ENCODE data around the gene FBXL13.
"Not testable (repeated sequence)": the region's sequence is repeated elsewhere in the genome, so short reads cannot be mapped to it uniquely, and the experiment has no call there.

The FBXL13 gene

DNA sequence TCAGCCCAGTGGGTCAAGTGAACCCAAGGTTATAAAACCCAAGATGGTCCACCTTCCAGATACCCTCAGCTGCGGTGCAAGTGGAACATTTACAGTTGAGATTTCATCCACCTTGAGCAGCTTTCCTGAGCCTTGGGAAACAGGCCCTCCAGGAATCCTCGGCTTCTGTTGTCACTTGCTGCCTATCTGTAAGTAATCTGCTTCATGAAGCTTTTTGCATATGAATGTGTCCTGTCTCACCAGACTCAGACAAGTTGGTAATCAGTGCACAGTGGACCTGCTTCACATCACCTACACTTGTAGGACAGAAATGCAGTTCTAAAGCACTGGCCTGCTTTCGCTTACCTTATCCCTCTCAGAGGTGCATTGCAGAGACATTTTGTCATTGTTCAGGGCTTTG is 245.5 kb downstream of the FBXL13 start:
- no peak for DNase-seq (ENCODE audit: low read depth in 1 of 2, low spot score in 1 of 2)

DNA sequence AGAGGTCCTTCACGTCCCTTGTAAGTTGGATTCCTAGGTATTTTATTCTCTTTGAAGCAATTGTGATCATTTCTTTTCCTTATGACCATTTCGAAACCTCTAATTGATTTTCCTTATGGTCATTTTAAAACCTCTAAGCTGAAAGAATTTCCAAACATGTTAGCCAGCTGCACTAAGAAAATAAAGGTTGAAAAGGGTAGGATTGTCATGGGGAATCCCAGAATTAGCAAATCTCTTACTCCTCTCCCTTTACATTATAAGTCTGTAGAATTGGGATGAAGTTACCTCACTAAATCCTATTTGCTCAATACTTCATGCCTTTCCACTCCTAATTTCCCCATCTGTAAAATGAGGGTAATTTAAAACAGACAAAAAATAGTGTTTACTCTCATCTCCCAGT is 246.3 kb downstream of the FBXL13 start:
- no peak for DNase-seq (ENCODE audit: low read depth in 1 of 2, low spot score in 1 of 2)

DNA sequence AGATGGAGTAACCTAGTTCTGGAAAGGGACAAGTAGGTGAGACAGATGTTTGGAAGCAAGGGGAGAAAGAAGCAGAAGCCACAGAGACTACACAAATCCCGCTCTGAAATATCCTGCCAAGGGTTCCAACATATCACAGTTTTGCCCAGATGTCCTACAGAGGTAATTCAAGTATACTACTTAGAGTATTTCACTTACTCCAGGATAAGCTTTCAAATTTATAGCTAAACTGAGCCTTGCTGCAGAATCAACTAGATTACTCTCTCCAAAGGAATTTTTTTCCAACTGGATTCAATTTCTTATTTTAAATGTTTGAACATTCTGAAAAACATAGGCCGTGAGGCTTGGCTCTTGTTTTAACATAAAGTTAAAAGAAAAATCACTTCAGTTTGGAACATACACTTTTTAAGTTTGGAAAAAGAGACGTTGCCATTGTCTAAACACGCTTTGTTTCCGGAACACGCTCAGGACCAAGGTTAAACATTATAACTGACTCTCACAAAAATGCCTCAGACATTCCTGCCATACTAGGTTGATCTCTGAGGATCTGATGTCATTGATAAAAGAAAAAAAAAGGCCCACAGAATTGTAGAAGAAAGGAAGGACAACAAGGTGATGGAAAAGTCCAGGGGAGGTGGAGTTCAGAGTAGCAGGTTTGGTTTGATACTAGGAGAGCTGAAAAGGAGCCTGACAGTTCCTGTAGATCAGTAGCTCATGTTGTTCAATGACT is 251.0 kb downstream of the FBXL13 start:
- DNase-seq (ENCODE audit: low read depth in 1 of 2, low spot score in 1 of 2): no peak

DNA sequence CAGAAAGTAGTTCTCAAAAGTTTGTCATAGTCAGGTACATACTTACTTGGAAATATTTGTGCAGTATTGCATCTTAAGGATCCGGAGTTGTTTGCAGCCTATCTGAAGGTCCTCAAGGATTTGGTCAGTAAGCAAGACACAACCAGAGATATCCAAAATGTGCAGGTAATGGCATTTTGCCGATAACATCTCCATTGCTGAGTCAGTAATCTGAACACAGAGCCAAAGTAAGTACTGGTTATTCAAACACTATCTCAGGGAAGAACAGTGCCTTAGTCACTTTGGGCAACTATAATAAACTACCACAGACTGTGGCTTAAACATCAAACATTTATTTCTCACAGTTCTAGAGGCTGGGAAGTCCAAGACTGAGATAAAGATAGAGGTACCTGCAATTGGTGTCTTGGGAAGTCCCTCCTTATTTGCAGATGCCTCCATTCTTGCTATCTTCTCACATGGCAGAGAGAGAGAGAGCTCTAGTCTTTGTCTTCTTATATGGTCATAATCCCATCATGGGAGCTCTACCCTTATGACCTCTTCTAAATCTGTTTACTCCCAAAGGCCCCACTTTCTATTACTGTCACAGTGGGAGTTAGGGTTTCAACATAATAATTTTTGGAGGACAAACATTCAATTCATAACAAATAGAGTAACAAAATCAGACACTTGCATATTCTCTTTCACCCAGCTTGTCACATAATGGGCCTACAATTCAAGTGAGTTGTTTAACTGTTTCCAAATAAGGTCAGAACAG is 252.4 kb downstream of the FBXL13 start:
- no peak for DNase-seq (ENCODE audit: low read depth in 1 of 2, low spot score in 1 of 2)

DNA sequence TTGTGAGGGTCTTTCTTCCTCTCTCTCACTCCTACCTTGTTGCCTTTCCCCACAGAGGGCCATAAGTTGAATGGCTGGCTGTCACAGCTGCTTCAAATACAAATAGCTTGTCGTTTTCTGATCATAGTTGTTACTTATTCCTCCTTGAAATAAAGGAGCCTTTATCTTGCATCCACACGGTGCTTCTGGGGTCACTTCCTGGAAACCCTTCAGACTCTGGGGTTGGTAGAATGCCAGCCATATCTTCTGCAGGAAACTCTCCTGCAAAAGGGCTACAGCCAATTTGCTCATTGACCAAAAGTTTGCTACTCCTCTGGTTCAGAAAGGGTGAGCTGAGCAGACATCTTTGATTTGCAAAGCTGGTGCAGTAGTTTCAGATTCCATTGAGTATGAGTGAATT is 255.4 kb downstream of the FBXL13 start:
- DNase-seq (ENCODE audit: low read depth in 1 of 2, low spot score in 1 of 2): no peak

DNA sequence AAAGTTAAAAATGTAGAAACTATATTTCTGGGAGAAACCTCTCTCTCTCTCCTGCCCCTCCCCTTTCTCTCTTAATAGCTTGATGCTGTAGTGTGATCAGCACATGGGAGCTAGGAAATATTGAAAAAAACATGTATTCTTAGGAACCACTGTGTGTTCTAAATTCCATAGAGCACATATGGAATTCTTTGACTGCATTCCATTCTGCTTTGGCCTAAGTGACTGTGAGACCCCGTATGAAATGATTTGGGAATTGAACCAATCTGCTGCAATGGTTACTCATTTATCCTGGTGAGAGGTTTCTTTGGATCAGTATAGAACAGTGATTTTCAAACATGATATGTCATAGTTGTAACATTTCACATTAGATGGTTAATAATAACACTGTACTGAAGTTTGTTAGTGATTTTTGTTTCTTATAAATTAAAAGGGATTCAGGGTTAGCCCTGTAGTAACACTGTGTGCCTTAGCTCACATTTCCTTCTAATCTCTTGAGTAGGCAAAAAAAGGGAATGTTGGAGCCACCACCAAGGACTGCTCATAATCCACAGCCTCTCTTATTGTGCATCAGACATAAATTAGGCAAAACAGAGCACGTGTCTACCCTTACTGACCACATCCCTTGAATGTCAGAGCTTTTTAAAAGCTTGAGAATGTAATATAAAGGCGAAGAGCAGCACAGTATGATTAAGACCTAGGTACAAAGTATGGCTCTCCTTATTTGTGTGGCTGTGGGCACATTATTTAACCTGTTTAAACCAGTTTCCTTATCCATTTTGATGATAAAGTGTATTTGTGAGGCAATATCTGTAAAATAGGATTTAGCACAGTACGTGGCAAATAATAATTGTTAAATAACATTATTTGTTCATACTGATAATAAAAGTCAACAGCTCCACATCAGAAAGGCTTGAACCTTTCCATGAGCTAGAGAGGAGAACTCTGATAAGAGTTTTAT is 256.7 kb downstream of the FBXL13 start:
- DNase-seq (ENCODE audit: low read depth in 1 of 2, low spot score in 1 of 2): no peak

DNA sequence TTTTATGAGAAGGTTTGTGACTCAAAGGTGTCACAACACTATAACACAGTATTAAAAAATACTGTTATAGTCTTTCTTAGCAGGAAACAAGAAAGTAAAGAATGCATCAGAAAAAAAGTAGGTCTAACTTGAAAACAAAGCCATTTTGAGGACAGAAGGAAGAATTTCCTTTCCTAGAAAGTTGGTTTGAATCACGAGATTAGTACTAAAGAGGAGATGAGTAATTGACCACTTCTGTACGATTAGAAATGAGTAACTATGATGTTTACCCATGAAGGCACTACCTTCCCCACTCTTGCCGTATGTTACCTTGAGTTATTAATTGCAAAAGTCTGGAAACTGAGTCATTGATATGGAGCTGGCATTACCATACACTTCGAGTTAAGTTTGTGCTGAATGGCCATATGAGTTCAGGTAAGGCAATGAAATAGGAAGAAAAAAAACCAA is 260.5 kb downstream of the FBXL13 start:
- DNase-seq (ENCODE audit: low read depth in 1 of 2, low spot score in 1 of 2): no peak

DNA sequence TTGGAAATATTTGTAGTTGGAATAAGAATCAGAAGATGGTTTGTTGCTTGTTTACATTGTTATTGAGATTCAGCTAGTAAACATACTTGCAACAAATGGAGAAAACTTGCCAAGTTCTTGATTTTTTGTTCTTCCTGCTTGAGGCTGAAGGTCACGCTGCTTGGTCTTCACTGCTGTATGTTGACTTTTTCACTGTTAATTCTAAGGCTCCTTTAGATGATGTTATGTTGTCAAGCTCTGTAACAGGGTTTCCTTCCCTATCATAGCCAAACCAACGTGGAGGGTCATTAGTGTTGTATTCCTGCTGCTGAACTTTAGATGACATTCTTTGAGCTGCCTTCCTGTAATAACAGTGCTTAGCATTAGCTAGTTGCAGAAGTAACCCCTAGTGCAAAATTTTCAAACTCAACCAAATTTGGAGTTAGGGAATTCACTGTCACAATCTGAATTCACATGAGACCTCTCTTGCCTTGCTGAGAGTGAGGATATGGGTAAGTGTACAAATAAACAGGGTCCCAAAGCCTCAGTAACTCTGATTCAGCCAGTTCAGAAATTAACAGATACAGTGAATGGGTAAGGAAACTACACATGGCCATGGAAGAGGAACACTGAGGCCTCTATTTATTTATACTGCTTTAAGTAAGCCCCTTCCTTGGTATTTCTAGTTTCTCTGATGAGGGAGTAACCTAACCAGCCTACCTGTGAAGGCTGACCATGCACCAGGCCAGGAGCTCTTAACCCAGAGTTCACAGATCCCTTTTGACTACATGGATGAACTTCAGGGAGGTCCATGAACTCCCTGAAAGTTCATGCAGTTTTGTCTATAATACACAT is 261.2 kb downstream of the FBXL13 start:
- DNase-seq (ENCODE audit: low read depth in 1 of 2, low spot score in 1 of 2): no peak

DNA sequence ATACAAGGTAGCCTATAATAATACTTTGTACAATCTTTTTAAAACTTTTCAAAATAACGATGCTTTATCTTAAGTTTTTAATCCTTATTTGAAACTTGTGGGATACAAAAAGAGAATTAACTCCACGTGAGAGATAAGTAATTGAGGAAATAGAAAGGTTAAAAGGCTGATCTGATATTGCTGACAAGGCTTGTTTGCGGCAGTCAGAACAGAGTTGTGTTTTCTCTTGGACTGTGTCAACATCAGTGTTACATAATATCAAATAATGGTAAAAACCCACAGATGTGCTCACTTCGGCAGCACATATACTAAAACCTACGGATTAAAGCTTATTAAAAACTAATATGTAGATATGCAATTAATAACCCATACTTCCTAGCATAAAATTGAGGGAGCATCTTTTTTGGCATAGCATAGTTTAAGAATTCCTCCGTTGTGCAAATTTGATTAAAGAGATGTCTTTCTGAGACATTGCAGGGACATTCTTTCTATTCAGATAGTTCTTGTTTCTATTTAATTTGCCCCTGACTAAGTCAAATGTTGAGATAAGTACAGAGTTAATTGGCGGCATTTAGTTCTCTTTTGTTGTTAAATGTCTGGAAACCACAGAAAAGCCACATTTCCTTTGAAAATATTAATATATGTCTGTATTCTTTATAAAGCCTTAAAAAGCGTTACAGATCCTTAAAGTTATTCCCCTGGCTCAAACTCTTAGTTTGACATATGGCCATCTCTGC is 262.5 kb downstream of the FBXL13 start:
- DNase-seq (ENCODE audit: low read depth in 1 of 2, low spot score in 1 of 2): no peak

DNA sequence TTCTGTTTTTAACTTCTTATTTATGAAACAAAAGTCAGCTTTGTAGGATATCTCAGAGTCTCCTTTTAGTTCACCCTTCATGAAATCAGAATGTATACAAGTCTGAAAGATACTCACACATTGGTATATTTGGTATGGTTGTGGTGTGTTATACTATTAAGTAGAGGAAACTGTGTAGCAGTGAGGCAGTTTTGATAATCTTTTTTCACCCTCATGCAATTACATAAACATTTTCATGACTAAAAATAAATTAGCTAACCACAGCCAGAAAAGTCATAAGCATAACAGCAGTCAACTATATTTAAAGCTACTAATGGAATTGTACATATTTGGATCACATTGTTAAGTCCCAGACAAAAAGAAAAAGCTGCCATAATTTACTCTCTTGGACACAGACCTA is 263.7 kb downstream of the FBXL13 start:
- DNase-seq (ENCODE audit: low read depth in 1 of 2, low spot score in 1 of 2): no peak

DNA sequence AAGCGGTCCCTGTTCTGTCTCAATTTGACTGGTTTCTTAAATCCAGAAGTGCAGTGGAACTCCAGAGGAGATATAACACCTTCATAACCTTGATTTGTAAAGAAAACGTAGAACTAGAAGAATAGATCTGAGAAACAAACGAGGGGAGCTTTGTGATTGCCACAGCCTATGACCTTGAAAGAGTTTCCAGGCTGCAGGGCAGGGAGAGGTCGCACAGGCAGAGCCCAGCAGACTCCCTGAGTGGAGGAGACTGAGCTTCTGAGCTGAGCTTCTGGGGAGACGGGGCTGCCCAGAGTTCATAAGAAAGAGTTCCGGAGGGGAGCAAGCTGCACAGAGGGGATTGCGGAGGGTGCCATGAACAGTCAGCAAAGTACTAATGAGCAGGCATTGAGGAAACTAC is 268.0 kb downstream of the FBXL13 start:
- DNase-seq (ENCODE audit: low read depth in 1 of 2, low spot score in 1 of 2): no peak

DNA sequence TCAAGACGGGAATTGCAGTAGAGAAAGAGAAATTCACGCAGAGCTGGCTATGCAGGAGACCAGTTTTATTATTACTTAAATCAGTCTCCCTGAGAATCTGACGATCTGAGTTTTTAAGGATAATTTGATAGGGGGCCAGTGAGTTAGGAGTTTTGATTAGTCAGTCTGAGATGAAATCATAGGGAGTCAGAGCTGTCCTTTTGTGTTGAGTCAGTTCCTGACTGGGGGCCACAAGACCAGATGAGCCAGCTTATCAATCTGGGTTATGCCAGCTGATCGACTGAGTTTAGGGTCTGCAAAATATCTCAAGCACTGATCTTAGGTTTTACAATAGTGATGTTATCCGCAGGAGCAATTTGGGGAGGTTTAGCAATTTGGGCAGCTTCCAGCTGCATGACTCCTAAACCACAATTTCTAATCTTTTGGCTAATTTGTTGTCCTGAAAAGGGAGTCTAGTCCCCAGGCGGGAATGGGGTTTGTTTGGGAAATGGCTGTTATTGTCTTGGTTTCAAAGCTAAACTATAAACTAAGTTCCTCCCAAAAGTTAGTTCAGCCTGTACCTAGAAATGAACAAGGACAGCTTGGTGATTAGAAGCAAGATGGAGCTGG is 278.5 kb downstream of the FBXL13 start:
- not testable (repeated sequence) for DNase-seq (ENCODE audit: low read depth in 1 of 2, low spot score in 1 of 2)

DNA sequence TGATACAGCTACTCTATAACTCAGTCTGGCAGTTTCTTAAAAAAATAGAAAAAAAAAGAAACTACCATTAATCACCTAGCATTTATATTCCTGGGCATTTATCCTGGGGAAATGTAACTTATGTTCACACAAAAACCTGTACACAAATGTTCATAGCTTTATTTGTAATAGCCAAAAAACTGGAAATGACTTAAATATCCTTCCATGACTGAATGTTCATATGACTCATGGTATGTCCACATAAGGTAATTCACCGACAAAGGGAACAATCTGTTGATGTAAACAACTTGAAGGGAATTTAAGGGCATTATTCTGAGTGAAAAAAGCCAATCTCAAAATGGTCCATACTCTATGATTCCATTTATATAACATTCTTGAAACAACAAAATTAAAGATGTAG is 280.0 kb downstream of the FBXL13 start:
- DNase-seq (ENCODE audit: low read depth in 1 of 2, low spot score in 1 of 2): not testable (repeated sequence)

DNA sequence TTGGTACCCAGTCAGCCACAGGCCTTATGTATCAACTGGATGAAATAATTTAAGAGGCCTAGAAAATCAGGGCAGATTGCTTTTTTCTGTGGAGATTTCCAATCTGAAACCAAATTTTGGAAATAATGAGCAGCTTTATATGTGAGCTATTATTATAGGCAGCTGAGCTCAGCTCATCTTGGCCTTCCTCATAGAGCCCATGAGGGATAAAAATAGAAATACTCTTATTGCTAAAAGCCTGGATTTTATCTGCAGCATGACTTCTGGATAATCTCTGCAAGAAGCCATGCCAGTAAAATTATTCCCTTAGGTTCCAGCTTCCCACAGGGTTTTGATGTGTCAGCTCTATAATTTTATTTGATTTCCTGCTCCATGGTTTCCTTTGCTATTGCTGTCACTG is 282.8 kb downstream of the FBXL13 start:
- DNase-seq (ENCODE audit: low read depth in 1 of 2, low spot score in 1 of 2): not testable (repeated sequence)

DNA sequence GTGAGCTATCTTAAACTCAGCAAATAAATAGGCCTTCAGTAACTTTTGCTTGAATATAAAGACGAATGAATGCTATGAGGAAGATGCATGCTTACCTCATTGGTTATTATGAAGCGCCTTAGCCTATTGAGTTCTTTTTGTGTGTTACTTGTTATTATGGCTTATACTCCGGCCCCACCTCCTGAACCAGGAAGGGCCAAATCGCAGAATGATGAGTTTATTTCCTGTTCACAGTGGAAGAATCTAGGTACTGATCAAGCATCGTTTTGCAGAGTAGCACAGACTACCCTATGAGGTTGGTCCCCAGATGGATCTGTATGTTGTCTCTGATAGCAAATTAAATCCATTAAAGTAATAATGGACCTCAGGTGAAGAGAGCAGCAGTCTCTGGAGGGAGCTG is 283.2 kb downstream of the FBXL13 start:
- not testable (repeated sequence) for DNase-seq (ENCODE audit: low read depth in 1 of 2, low spot score in 1 of 2)

DNA sequence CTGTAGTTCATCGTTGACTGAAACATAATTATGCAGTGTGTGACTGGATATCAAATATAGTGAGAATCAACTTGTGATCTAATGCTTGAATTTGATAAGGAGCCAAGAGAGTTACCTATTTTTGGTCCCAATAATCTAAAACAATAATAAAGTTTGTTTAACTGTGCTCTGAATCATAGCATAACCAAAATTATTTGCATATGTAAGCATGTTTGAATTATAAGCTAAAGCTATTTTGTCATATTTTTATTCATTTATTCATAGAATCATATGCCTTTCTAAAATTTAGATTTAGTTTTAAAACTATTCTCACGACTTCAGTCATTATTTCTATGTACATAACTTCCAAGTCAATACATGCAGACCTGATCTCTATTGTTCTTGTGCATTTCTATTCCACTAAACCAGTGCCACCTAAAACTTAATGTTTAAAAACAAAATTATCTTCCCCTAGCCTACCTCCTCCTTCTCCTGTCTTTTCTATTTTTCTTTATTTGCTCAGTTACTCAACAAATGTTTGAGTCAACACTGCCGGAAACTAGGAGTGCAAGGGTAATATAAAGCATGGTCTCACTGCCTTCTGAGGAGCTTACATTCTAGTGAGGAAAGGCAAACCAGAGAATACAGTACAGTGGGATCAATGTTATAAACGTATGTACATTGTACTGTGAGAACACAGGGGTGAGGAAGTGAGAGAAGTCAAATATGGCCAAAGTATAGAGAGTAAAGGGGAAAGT is 284.1 kb downstream of the FBXL13 start:
- DNase-seq (ENCODE audit: low read depth in 1 of 2, low spot score in 1 of 2): not testable (repeated sequence)

DNA sequence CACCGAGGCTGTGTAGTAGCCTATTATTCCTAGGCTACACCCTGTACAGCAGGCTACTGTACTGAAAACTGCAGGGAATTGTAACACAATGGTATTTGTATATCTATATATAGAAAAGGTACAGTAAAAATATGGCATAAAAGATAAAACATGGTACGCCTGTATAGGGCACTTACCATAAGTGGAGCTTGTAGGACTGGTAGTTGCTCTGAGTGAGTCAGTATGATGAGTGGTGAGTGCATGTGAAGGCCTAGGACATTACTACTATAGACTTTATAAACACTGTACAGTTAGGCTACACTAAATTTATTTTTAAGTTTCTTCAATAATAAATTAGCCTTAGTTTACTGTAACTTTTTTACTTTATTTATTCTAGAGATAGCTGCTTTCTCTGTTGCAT is 285.8 kb downstream of the FBXL13 start:
- not testable (repeated sequence) for DNase-seq (ENCODE audit: low read depth in 1 of 2, low spot score in 1 of 2)

DNA sequence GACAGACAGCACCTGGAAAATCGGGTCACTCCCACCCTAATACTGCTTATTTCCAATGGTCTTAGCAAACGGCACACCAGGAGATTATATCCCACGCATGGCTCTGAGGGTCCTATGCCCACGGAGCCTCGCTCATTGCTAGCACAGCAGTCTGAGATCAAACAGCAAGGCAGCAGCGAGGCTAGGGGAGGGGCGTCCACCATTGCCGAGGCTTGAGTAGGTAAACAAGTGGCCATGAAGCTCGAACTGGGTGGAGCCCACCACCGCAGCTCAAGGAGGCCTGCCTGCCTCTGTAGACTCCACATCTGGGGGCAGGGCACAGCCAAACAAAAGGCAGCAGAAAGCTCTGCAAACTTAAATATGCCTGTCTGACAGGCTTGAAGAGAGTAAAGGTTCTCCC is 293.7 kb downstream of the FBXL13 start:
- not testable (repeated sequence) for DNase-seq (ENCODE audit: low read depth in 1 of 2, low spot score in 1 of 2)

DNA sequence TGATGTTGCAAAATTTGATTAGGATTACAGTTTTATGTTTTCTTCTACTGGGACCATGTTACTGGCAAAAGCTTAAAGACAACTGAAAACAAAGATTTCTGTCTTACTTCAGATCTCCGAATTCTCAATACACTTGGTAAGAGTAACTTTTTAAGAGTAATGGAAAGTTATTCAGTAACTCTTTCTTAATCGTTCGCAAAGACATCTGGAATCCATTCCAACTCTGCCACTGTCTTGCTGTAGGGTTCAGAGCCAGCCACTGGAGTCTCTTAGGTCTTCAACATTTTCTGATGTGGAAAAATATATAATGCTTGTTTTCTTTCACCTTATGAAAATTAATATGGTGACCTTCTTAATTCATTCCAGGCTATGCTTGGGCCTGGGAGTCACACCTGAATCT is 295.9 kb downstream of the FBXL13 start:
- DNase-seq (ENCODE audit: low read depth in 1 of 2, low spot score in 1 of 2): not testable (repeated sequence)
